Fibroblast of lung (primary cell): ENCODE measurements around the gene ZNF521.

Source experiments
- EZH2 ChIP-seq: IDR thresholded peaks from 2 replicates; pipeline ENCODE4 v1.5.1; 2012; ENCODE audit warnings: low read length, control low read depth, mild to moderate bottlenecking; ENCODE audit errors: missing control alignments
- TF ChIP-seq, protein P1 (sequence below), 2 donors: IDR thresholded peaks in 1 of 2; conservative IDR thresholded peaks in 1 of 2; 1 replicate in 1 of 2; 2 replicates in 1 of 2; pipeline ENCODE4 v1.5.1; 2011 to 2012; ENCODE audit warnings: low read length in 2 of 2, control low read depth in 1 of 2, inconsistent platforms in 1 of 2, low read depth in 1 of 2, mild to moderate bottlenecking in 1 of 2

DNA sequence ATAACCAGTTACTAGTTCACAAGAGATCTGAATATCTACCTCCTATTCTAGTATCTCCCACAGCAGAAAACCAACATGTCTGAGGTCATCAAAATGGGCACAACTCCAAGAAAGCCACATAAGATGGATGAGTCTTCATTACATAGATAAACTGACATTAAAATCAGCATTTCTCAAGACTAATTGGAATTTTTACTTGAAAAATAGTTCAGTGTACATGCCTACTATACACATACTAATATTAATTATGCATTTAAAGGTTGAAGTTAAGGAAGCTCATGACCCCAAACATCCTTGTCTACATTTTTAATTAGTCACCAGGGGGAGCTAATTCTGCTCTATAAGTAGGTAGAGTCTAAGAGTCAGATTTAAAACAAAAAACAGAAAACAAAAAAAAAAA lies 41.9 kb downstream of the ZNF521 start:
- TF ChIP-seq, protein P1, sequence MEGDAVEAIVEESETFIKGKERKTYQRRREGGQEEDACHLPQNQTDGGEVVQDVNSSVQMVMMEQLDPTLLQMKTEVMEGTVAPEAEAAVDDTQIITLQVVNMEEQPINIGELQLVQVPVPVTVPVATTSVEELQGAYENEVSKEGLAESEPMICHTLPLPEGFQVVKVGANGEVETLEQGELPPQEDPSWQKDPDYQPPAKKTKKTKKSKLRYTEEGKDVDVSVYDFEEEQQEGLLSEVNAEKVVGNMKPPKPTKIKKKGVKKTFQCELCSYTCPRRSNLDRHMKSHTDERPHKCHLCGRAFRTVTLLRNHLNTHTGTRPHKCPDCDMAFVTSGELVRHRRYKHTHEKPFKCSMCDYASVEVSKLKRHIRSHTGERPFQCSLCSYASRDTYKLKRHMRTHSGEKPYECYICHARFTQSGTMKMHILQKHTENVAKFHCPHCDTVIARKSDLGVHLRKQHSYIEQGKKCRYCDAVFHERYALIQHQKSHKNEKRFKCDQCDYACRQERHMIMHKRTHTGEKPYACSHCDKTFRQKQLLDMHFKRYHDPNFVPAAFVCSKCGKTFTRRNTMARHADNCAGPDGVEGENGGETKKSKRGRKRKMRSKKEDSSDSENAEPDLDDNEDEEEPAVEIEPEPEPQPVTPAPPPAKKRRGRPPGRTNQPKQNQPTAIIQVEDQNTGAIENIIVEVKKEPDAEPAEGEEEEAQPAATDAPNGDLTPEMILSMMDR (conservative IDR thresholded peaks at IDR 0.05 in 1 of 2, IDR thresholded peaks at IDR 0.05 in 1 of 2; ENCODE audit: low read depth in 1 of 2, low read length in 2 of 2) = peak in 1 of 2 donors; percentile 28
- no peak for TF ChIP-seq EZH2
